ENCODE measurements around the gene NUDT8. TPM values are rescaled to one million over a fixed set of nuclear protein-coding genes. Genes with fewer than 3 reads are reported as not detected.

NUDT8 gene
- total RNA-seq: 5.3 and 6.1 TPM in 2 replicates

GRCh38 chr11:67629386-67630227 lies at the start of gene NUDT8:
Gene NUDT8 (minus strand): TSS chr11:67629937. CDS start chr11:67629911, 26 bp downstream.
- ChIA-PET CTCF (interaction anchor here (0.6 to 4.7 kb wide), 18 partner anchors 10 to 85 kb away, joined by 3 to 43 read pairs (median 4); partner anchors contain the start of genes ACY3 and GSTP1), POLR2A (interaction anchor here (0.6 to 4.3 kb wide), 22 partner anchors 9 to 277 kb away, joined by 3 to 58 read pairs (median 4); partner anchors contain the start of genes ACY3, CDK2AP2, GSTP1 and PITPNM1)
- peaks cover 13% of the 10 kb centered on the region for H3K4me1 Mint-ChIP-seq

GRCh38 chr11:67675058-67675747 lies 45.5 kb upstream of the NUDT8 start:
- no peaks in the 10 kb centered on the region for H3K36me3 Mint-ChIP-seq (ENCODE audit: low read depth)
- H3K9me3 Mint-ChIP-seq: peaks cover 2% of the 10 kb centered on the region
- TF ChIP-seq CTCF (IDR thresholded peaks at IDR 0.05): no peak
- no peak overlapping the region for H3K4me3 Mint-ChIP-seq
- no peak for DNase-seq
- no peak overlapping the region for H3K27ac Mint-ChIP-seq
- H3K4me1 Mint-ChIP-seq: no peaks in the 10 kb centered on the region
- ChIA-PET POLR2A (no interaction called here), CTCF (no interaction called here)
- no peak for ATAC-seq (ENCODE audit: low read depth)
- intact Hi-C loops (cut with micrococcal nuclease): no loop called here
- H3K27me3 Mint-ChIP-seq: peaks cover 22% of the 10 kb centered on the region

More at GRCh38 chr11:67629386-67630227, at the start of gene NUDT8:
- Mint-ChIP-seq H3K27ac (peak within 1 kb of the TSS; percentile 88), H3K9me3 (no peaks in the 10 kb centered on the region), H3K4me3 (peak within 1 kb of the TSS; percentile 87), H3K27me3 (no peaks in the 10 kb centered on the region), H3K36me3 (ENCODE audit: low read depth) (peaks cover 1% of the 10 kb centered on the region)
- intact Hi-C loops (cut with micrococcal nuclease): loop anchor here (1.0 to 5.0 kb wide), 11 partner anchors 11 to 277 kb away; partner anchors contain the start of genes GSTP1, POLD4, PPP1CA and TBC1D10C
- no peak for TF ChIP-seq CTCF (IDR thresholded peaks at IDR 0.05)
- ATAC-seq (ENCODE audit: low read depth): peak; percentile 56
- peak; percentile 91 for DNase-seq

- no peak for ATAC-seq (ENCODE audit: low read depth)
- no peaks in the 10 kb centered on the region for H3K4me1 Mint-ChIP-seq
- H3K27ac Mint-ChIP-seq: no peak within 1 kb of the TSS
- H3K9me3 Mint-ChIP-seq: peaks cover 2% of the 10 kb centered on the region
- TF ChIP-seq CTCF (IDR thresholded peaks at IDR 0.05): no peak
- no peak within 1 kb of the TSS for H3K4me3 Mint-ChIP-seq
- ChIA-PET CTCF (no interaction called here), POLR2A (no interaction called here)
- H3K36me3 Mint-ChIP-seq (ENCODE audit: low read depth): no peaks in the 10 kb centered on the region
- DNase-seq: no peak
- intact Hi-C loops (cut with micrococcal nuclease): no loop called here
- H3K27me3 Mint-ChIP-seq: peaks cover 22% of the 10 kb centered on the region
These were observed 44.7 kb upstream of the NUDT8 start, which contains the start of gene ALDH3B2 for GRCh38 chr11:67674442-67674871. Gene ALDH3B2 (minus strand): TSS chr11:67674623. CDS start chr11:67666935, 7,688 bp downstream.

GRCh38 chr11:67673902-67674301 lies 44.2 kb upstream of the NUDT8 start:
- ATAC-seq (ENCODE audit: low read depth): no peak
- H3K9me3 Mint-ChIP-seq: peaks cover 2% of the 10 kb centered on the region
- no peak for TF ChIP-seq CTCF (IDR thresholded peaks at IDR 0.05)
- no peaks in the 10 kb centered on the region for H3K36me3 Mint-ChIP-seq (ENCODE audit: low read depth)
- H3K27ac Mint-ChIP-seq: no peak overlapping the region
- no peak for DNase-seq
- ChIA-PET CTCF (no interaction called here), POLR2A (no interaction called here)
- no peaks in the 10 kb centered on the region for H3K4me1 Mint-ChIP-seq
- peaks cover 22% of the 10 kb centered on the region for H3K27me3 Mint-ChIP-seq
- intact Hi-C loops (cut with micrococcal nuclease): no loop called here
- H3K4me3 Mint-ChIP-seq: no peak overlapping the region

- ATAC-seq (ENCODE audit: low read depth) (no peak), DNase-seq (no peak)
- ChIA-PET POLR2A (no interaction called here), CTCF (no interaction called here)
- no peak for TF ChIP-seq CTCF (IDR thresholded peaks at IDR 0.05)
- Mint-ChIP-seq H3K9me3 (peaks cover 2% of the 10 kb centered on the region), H3K27me3 (peaks cover 22% of the 10 kb centered on the region), H3K27ac (no peak overlapping the region), H3K36me3 (ENCODE audit: low read depth) (no peaks in the 10 kb centered on the region), H3K4me1 (no peaks in the 10 kb centered on the region), H3K4me3 (no peak overlapping the region)
- intact Hi-C loops (cut with micrococcal nuclease): no loop called here
These were observed 43.6 kb upstream of the NUDT8 start for GRCh38 chr11:67673358-67673757.

All from activated B cell treated with CpG ODN at 0.5 μM for 24 hours (primary cell).